ENCODE measurements around the gene RPIA. TPM values are rescaled to one million over a fixed set of nuclear protein-coding genes. Genes with fewer than 3 reads are reported as not detected.
"Not testable (repeated sequence)": the region's sequence is repeated elsewhere in the genome, so short reads cannot be mapped to it uniquely, and the experiment has no call there.

The RPIA gene
- total and polyA plus RNA-seq, 2 donors = 13.7 TPM

- no peaks in the 10 kb centered on the region for H3K36me3 ChIP-seq (ENCODE audit: insufficient read depth)
- DNase-seq (ENCODE audit: extremely low spot score) = no peak
- H3K4me1 ChIP-seq (ENCODE audit: insufficient read depth) = no peaks in the 10 kb centered on the region
- H3K27ac ChIP-seq (ENCODE audit: low read depth) = no peak overlapping the region
- WGBS = 92% methylated on average over 8 of the region's 8 CpGs
- no peak overlapping the region for H3K4me3 ChIP-seq (ENCODE audit: low read depth, low read length)
These were observed 65.6 kb downstream of the RPIA start for GRCh38 chr2:88757025-88757424.

GRCh38 chr2:88758702-88759101 lies 67.2 kb downstream of the RPIA start:
- 94% methylated on average over 2 of the region's 2 CpGs for WGBS
- not testable (repeated sequence) for H3K36me3 ChIP-seq (ENCODE audit: insufficient read depth); H3K27ac ChIP-seq (ENCODE audit: low read depth); H3K4me1 ChIP-seq (ENCODE audit: insufficient read depth); H3K4me3 ChIP-seq (ENCODE audit: low read depth, low read length); DNase-seq (ENCODE audit: extremely low spot score)

GRCh38 chr2:88760819-88761598 lies 69.5 kb downstream of the RPIA start:
- no peaks in the 10 kb centered on the region for H3K4me1 ChIP-seq (ENCODE audit: insufficient read depth)
- no peak overlapping the region for H3K27ac ChIP-seq (ENCODE audit: low read depth)
- WGBS = 76% methylated on average over 2 of the region's 2 CpGs
- no peak overlapping the region for H3K4me3 ChIP-seq (ENCODE audit: low read depth, low read length)
- H3K36me3 ChIP-seq (ENCODE audit: insufficient read depth) = no peaks in the 10 kb centered on the region
- DNase-seq (ENCODE audit: extremely low spot score) = no peak

- Histone ChIP-seq H3K27ac (ENCODE audit: low read depth) (no peak overlapping the region), H3K4me3 (ENCODE audit: low read depth, low read length) (no peak overlapping the region), H3K4me1 (ENCODE audit: insufficient read depth) (no peaks in the 10 kb centered on the region), H3K36me3 (ENCODE audit: insufficient read depth) (no peaks in the 10 kb centered on the region)
- DNase-seq (ENCODE audit: extremely low spot score) = no peak
- 83% methylated on average over 19 of the region's 19 CpGs for WGBS
These were observed 72.8 kb downstream of the RPIA start for GRCh38 chr2:88764141-88764849.

- WGBS = 17% methylated on average over 22 of the region's 22 CpGs
- Histone ChIP-seq H3K36me3 (ENCODE audit: insufficient read depth) (no peaks in the 10 kb centered on the region), H3K27ac (ENCODE audit: low read depth) (no peak overlapping the region), H3K4me3 (ENCODE audit: low read depth, low read length) (no peak overlapping the region), H3K4me1 (ENCODE audit: insufficient read depth) (no peaks in the 10 kb centered on the region)
- no peak for DNase-seq (ENCODE audit: extremely low spot score)
These were observed 73.3 kb downstream of the RPIA start for GRCh38 chr2:88764850-88765153.

- H3K36me3 ChIP-seq (ENCODE audit: insufficient read depth) = no peaks in the 10 kb centered on the region
- H3K4me1 ChIP-seq (ENCODE audit: insufficient read depth) = no peaks in the 10 kb centered on the region
- no peak overlapping the region for H3K4me3 ChIP-seq (ENCODE audit: low read depth, low read length)
- WGBS = 1% methylated on average over 75 of the region's 75 CpGs
- H3K27ac ChIP-seq (ENCODE audit: low read depth) = no peak overlapping the region
- no peak for DNase-seq (ENCODE audit: extremely low spot score)
These were observed 73.8 kb downstream of the RPIA start for GRCh38 chr2:88765154-88765888.

GRCh38 chr2:88765889-88766481 lies 74.5 kb downstream of the RPIA start:
- H3K4me3 ChIP-seq (ENCODE audit: low read depth, low read length); H3K4me1 ChIP-seq (ENCODE audit: insufficient read depth); H3K27ac ChIP-seq (ENCODE audit: low read depth); H3K36me3 ChIP-seq (ENCODE audit: insufficient read depth); DNase-seq (ENCODE audit: extremely low spot score): not testable (repeated sequence)
- 26% methylated on average over 24 of the region's 24 CpGs for WGBS

- DNase-seq (ENCODE audit: extremely low spot score) = no peak
- WGBS = 56% methylated on average over 4 of the region's 4 CpGs
- Histone ChIP-seq H3K27ac (ENCODE audit: low read depth) (no peak overlapping the region), H3K36me3 (ENCODE audit: insufficient read depth) (no peaks in the 10 kb centered on the region), H3K4me1 (ENCODE audit: insufficient read depth) (no peaks in the 10 kb centered on the region), H3K4me3 (ENCODE audit: low read depth, low read length) (no peak overlapping the region)
These were observed 78.5 kb downstream of the RPIA start for GRCh38 chr2:88770016-88770415.

GRCh38 chr2:88773233-88774028 lies 82.0 kb downstream of the RPIA start:
- H3K27ac ChIP-seq (ENCODE audit: low read depth); DNase-seq (ENCODE audit: extremely low spot score); H3K4me3 ChIP-seq (ENCODE audit: low read depth, low read length); H3K36me3 ChIP-seq (ENCODE audit: insufficient read depth); H3K4me1 ChIP-seq (ENCODE audit: insufficient read depth): not testable (repeated sequence)
- 60% methylated on average over 7 of the region's 7 CpGs for WGBS

- H3K27ac ChIP-seq (ENCODE audit: low read depth); H3K4me1 ChIP-seq (ENCODE audit: insufficient read depth); DNase-seq (ENCODE audit: extremely low spot score); H3K36me3 ChIP-seq (ENCODE audit: insufficient read depth); H3K4me3 ChIP-seq (ENCODE audit: low read depth, low read length): not testable (repeated sequence)
- 92% methylated on average over 2 of the region's 2 CpGs for WGBS
These were observed 97.7 kb downstream of the RPIA start for GRCh38 chr2:88789213-88789612.

- H3K4me1 ChIP-seq (ENCODE audit: insufficient read depth); H3K4me3 ChIP-seq (ENCODE audit: low read depth, low read length); DNase-seq (ENCODE audit: extremely low spot score); H3K27ac ChIP-seq (ENCODE audit: low read depth); H3K36me3 ChIP-seq (ENCODE audit: insufficient read depth): not testable (repeated sequence)
- 78% methylated on average over 2 of the region's 2 CpGs for WGBS
These were observed 104.5 kb downstream of the RPIA start for GRCh38 chr2:88795932-88796331.

GRCh38 chr2:88796523-88796922 lies 105.0 kb downstream of the RPIA start:
- WGBS = 82% methylated on average over 1 of the region's 1 CpG

GRCh38 chr2:88797164-88797563 lies 105.7 kb downstream of the RPIA start:
- WGBS = 76% methylated on average over 1 of the region's 1 CpG
- H3K27ac ChIP-seq (ENCODE audit: low read depth); H3K4me3 ChIP-seq (ENCODE audit: low read depth, low read length); H3K4me1 ChIP-seq (ENCODE audit: insufficient read depth); DNase-seq (ENCODE audit: extremely low spot score); H3K36me3 ChIP-seq (ENCODE audit: insufficient read depth): not testable (repeated sequence)

More at GRCh38 chr2:88796523-88796922, 105.0 kb downstream of the RPIA start:
- not testable (repeated sequence) for DNase-seq (ENCODE audit: extremely low spot score); H3K27ac ChIP-seq (ENCODE audit: low read depth); H3K4me1 ChIP-seq (ENCODE audit: insufficient read depth); H3K4me3 ChIP-seq (ENCODE audit: low read depth, low read length); H3K36me3 ChIP-seq (ENCODE audit: insufficient read depth)

Data from urinary bladder (tissue), 4 donors.